OCI-LY3 (cell line): ENCODE results near the gene RTP5.

Experiments
- H2AFZ ChIP-seq: fragments of 200-600, 300-600 bp; shearing (Covaris generic); 2 replicates; pipeline ENCODE4 v1.6.0; 2014; ENCODE audit warnings: antibody characterized with exemption, low read depth, low read length
- H3K27ac ChIP-seq: fragments of 200-600, 300-600 bp; sonication (generic); 2 replicates; pipeline ENCODE4 v1.5.1; 2014; ENCODE audit warnings: mild to moderate bottlenecking, low read length, moderate library complexity, mixed read lengths
- H3K27me3 ChIP-seq: fragments of 200-600, 300-600 bp; sonication (generic); 2 replicates; pipeline ENCODE4 v1.6.1; 2014; ENCODE audit warnings: low read depth, low read length, mixed read lengths
- H3K36me3 ChIP-seq: fragments of 200-600, 300-600 bp; sonication (generic); replicated peaks from 2 replicates; pipeline ENCODE3; 2014; ENCODE audit warnings: low read depth, low read length, mixed read lengths
- H3K4me1 ChIP-seq: fragments of 300-600, 200-600 bp; sonication (generic); 2 replicates; pipeline ENCODE4 v1.6.1; 2014; ENCODE audit warnings: low read length, mixed read lengths
- H3K4me2 ChIP-seq: fragments of 200-600, 300-600 bp; sonication (generic); 2 replicates; pipeline ENCODE4 v1.6.1; 2014; ENCODE audit warnings: low read length, mixed read lengths
- H3K4me3 ChIP-seq: fragments of 300-600, 200-600 bp; sonication (generic); 2 replicates; pipeline ENCODE4 v1.5.1; 2014; ENCODE audit warnings: antibody characterized with exemption, mild to moderate bottlenecking, low read length, moderate library complexity
- H3K79me2 ChIP-seq: fragments of 300-600, 200-600 bp; shearing (Covaris generic); 2 replicates; pipeline ENCODE4 v1.6.1; 2014; ENCODE audit warnings: mild to moderate bottlenecking, low read length, mixed read lengths
- H3K9ac ChIP-seq: fragments of 300-600, 200-600 bp; shearing (Covaris generic); 2 replicates; pipeline ENCODE4 v1.6.0; 2014; ENCODE audit warnings: mild to moderate bottlenecking, low read length, moderate library complexity
- H3K9me3 ChIP-seq: fragments of 200-600, 300-600 bp; shearing (Covaris generic); 2 replicates; pipeline ENCODE4 v1.6.1; 2014; ENCODE audit warnings: low read length, mixed read lengths; ENCODE audit not compliant: insufficient read depth
- H4K20me1 ChIP-seq: fragments of 200-600, 300-600 bp; sonication (generic); 2 replicates; pipeline ENCODE4 v1.6.1; 2016; ENCODE audit warnings: low read length, mixed read lengths; ENCODE audit not compliant: insufficient read depth
- EZH2phosphoT487 ChIP-seq: fragments of 200-600 bp; shearing (Covaris generic); IDR thresholded peaks from 2 replicates; pipeline ENCODE4 v1.6.1; 2018; ENCODE audit warnings: antibody characterized with exemption, mixed run types, low read depth
- TF ChIP-seq, protein P1 (sequence below): fragments of 200-600, 300-600 bp; sonication (generic); IDR thresholded peaks from 2 replicates; pipeline ENCODE4 v1.5.1; 2014; ENCODE audit warnings: antibody characterized with exemption, low read length, low read depth

The RTP5 gene

DNA sequence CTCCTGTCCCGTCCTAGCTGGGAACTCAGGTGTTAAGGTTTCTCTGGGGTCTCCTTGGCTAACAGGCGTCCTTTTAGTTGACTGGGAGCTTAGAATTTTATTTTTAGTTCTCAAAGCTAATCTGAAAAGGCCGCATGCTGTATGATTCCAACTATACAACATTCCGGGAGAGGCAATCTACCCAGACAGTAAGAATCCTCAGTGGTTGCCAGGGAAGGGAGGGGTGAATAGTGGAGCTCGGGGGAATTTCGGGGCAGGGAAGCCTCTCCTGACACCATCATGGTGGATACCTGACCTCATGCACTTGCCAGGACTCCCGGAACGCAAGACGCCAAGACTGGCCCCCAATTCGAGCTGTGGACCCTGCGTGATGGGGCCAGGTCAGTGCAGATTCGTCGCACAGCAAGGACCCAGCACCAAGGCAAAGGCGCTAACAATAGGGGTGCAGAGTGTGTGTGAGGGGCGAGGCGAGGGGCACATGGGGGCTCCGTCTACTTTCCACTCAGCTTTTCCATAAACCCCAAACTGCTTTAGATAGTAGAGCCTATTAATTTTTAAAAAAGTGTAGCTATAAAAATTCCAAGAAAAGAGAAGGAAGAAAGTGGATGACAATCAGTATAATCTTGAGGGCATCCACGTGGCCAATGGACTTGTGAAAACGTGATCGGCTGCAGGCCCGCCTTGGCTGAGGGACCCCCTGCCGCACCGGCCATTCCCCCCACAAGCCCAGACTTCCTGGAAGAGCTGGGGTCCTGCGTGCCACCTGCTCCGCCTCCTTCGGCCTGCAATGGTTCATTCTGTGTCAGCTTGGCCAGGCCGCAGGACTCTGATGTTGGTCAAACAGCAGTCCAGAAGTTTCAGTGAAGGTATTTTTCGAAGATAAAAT, 28.1 kb upstream of the RTP5 start:
- Histone ChIP-seq H3K79me2 (no peaks in the 10 kb centered on the region), H2AFZ (no peak overlapping the region), H3K9ac (no peak overlapping the region), H3K27ac (no peak overlapping the region), H3K4me3 (no peak overlapping the region), H3K4me1 (peaks cover 3% of the 10 kb centered on the region; the same call in 1 of the 2 replicates), H4K20me1 (no peaks in the 10 kb centered on the region), H3K27me3 (peaks cover 17% of the 10 kb centered on the region), H3K36me3 (no peaks in the 10 kb centered on the region), H3K4me2 (no peak overlapping the region), H3K9me3 (no peaks in the 10 kb centered on the region)
- TF ChIP-seq, protein P1, sequence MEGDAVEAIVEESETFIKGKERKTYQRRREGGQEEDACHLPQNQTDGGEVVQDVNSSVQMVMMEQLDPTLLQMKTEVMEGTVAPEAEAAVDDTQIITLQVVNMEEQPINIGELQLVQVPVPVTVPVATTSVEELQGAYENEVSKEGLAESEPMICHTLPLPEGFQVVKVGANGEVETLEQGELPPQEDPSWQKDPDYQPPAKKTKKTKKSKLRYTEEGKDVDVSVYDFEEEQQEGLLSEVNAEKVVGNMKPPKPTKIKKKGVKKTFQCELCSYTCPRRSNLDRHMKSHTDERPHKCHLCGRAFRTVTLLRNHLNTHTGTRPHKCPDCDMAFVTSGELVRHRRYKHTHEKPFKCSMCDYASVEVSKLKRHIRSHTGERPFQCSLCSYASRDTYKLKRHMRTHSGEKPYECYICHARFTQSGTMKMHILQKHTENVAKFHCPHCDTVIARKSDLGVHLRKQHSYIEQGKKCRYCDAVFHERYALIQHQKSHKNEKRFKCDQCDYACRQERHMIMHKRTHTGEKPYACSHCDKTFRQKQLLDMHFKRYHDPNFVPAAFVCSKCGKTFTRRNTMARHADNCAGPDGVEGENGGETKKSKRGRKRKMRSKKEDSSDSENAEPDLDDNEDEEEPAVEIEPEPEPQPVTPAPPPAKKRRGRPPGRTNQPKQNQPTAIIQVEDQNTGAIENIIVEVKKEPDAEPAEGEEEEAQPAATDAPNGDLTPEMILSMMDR: no peak
- TF ChIP-seq EZH2phosphoT487: no peak

DNA sequence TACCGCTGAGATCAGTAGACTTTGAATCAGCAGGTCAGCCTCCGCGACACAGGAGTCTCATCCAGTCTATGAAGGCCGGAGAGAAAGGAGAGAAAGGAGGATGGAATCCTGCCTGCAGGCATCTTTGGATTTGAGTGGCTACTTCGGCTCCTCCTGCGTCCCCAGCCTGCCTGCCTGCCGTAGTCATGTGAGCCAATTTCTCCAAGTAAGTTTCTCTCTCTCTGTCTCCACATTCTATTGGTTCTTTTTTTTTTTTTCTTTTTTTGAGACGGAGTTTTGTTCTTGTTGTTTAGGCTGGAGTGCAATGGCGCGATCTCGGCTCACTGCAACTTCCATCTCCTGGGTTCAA, 27.5 kb upstream of the RTP5 start:
- no peak overlapping the region for H3K4me3 ChIP-seq
- no peak overlapping the region for H2AFZ ChIP-seq
- H3K4me1 ChIP-seq: peaks cover 3% of the 10 kb centered on the region; the same call in 1 of the 2 replicates
- TF ChIP-seq, protein P1: no peak
- no peak for TF ChIP-seq EZH2phosphoT487
- no peak overlapping the region for H3K4me2 ChIP-seq
- no peak overlapping the region for H3K9ac ChIP-seq
- no peaks in the 10 kb centered on the region for H3K79me2 ChIP-seq
- no peaks in the 10 kb centered on the region for H4K20me1 ChIP-seq
- peaks cover 11% of the 10 kb centered on the region for H3K27me3 ChIP-seq
- no peaks in the 10 kb centered on the region for H3K9me3 ChIP-seq
- H3K27ac ChIP-seq: no peak overlapping the region
- H3K36me3 ChIP-seq: no peaks in the 10 kb centered on the region

DNA sequence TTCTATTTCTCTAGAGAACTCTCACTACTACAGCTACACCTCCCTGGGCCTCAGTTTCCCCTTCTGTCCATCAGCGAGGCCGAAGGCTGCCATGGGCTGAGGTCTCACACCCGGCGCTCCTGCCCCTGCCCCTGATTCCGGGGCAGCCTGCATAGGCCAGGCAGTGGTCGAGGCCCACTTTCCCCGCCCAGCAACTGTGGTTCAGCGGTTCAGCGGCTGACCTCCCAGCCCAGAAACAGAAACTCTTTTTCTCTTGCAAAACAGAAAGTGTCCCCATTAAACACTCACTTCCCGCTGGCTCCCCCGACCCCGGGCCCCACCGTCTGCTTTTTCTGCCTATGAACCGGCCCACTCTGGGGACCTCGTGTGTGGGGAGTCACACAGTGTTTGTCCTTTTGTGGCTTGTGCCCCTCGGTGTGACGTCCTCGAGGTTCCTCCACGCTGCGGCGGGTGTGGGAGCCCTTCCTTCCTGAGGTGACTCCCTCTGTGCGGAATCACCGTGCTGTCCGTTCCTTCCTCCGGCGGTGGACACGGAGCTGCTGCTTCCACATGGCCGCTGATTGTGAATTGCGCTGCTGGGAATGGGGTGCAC, 26.8 kb upstream of the RTP5 start:
- peaks cover 6% of the 10 kb centered on the region for H3K27me3 ChIP-seq
- peaks cover 3% of the 10 kb centered on the region; the same call in 1 of the 2 replicates for H3K4me1 ChIP-seq
- no peaks in the 10 kb centered on the region for H3K9me3 ChIP-seq
- H3K9ac ChIP-seq: no peak overlapping the region
- TF ChIP-seq, protein P1: no peak
- no peak for TF ChIP-seq EZH2phosphoT487
- H3K4me2 ChIP-seq: no peak overlapping the region
- no peak overlapping the region for H3K4me3 ChIP-seq
- no peaks in the 10 kb centered on the region for H4K20me1 ChIP-seq
- no peak overlapping the region for H3K27ac ChIP-seq
- H3K79me2 ChIP-seq: no peaks in the 10 kb centered on the region
- H2AFZ ChIP-seq: no peak overlapping the region
- no peaks in the 10 kb centered on the region for H3K36me3 ChIP-seq

DNA sequence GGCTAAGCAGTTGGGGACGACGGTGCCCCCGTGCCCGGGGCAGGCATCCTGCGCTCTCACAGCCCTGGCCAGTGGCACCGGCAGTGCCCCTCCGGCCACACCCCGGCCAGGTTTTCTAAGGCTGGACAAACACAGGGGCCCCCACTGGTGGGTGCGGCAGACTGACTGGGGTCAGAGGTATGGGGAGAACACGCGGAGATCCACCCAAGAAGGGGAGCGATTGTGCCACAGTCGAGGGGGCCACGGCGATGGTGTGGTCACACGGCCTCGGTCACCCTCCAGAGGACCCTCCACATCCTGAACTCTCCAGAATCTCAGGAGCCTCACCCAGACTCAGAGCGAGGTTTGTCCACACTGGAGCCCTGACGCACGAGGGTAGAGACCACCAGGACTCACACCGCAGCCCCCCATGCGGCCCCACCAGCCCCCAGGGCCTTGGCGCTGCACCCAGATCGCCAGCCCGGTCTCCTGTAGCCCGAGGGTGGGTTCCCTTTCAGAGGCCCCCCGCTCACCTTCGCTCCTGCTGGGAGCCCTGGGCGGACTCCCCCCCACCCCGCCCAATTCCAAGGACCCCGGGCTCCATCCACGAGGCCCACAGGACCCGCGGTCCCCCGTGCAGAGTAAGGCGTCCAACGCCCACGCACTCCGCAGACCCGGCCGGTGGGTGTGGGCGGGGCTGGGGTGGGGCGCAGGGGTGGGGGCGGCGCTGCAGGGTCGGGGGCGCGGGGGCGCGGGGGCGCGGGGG, 26.0 kb upstream of the RTP5 start:
- H3K9me3 ChIP-seq: no peaks in the 10 kb centered on the region
- H3K27me3 ChIP-seq: peaks cover 2% of the 10 kb centered on the region
- H3K79me2 ChIP-seq: no peaks in the 10 kb centered on the region
- H2AFZ ChIP-seq: no peak overlapping the region
- no peak overlapping the region for H3K27ac ChIP-seq
- H3K9ac ChIP-seq: no peak overlapping the region
- TF ChIP-seq EZH2phosphoT487: no peak
- H3K4me2 ChIP-seq: no peak overlapping the region
- no peak overlapping the region for H3K4me3 ChIP-seq
- H3K36me3 ChIP-seq: no peaks in the 10 kb centered on the region
- no peaks in the 10 kb centered on the region for H4K20me1 ChIP-seq
- H3K4me1 ChIP-seq: peaks cover 3% of the 10 kb centered on the region; the same call in 1 of the 2 replicates
